Hepatocyte (in vitro differentiated cells): Measurements from ENCODE around the gene SRPK3. TPM values are rescaled to one million over a fixed set of nuclear protein-coding genes. Genes with fewer than 3 reads are reported as not detected.
"Not testable (repeated sequence)": the region's sequence is repeated elsewhere in the genome, so short reads cannot be mapped to it uniquely, and the experiment has no call there.

Experiments
- DNase-seq: peaks from one replicate; pipeline ENCODE4 v3.0.0-alpha.2; 2016; ENCODE audit warnings: low spot score
- H2AFZ ChIP-seq: fragments of 200-600 bp; sonication (generic); 2 replicates; pipeline ENCODE4 v1.6.0; 2016; ENCODE audit warnings: antibody characterized with exemption, mild to moderate bottlenecking
- H3K27ac ChIP-seq: fragments of 200-600 bp; sonication (generic); 2 replicates; pipeline ENCODE4 v1.5.1; 2016; ENCODE audit warnings: mild to moderate bottlenecking
- H3K27me3 ChIP-seq: fragments of 200-600 bp; sonication (generic); 2 replicates; pipeline ENCODE4 v1.6.1; 2016
- H3K36me3 ChIP-seq: fragments of 200-600 bp; sonication (generic); replicated peaks from 2 replicates; pipeline ENCODE4 v1.5.1; 2016; ENCODE audit warnings: low read depth; ENCODE audit not compliant: insufficient read depth
- H3K4me1 ChIP-seq: fragments of 200-600 bp; sonication (generic); 2 replicates; pipeline ENCODE4 v1.5.1; 2016; ENCODE audit warnings: mild to moderate bottlenecking, moderate library complexity; ENCODE audit not compliant: insufficient read depth
- H3K4me2 ChIP-seq: fragments of 200-600 bp; sonication (generic); 2 replicates; pipeline ENCODE4 v1.6.0; 2016
- H3K4me3 ChIP-seq: fragments of 200-600 bp; sonication (generic); 2 replicates; pipeline ENCODE4 v1.5.1; 2016; ENCODE audit warnings: mild to moderate bottlenecking
- H3K79me2 ChIP-seq: fragments of 200-600 bp; sonication (generic); 2 replicates; pipeline ENCODE4 v1.6.0; 2017; ENCODE audit warnings: mild to moderate bottlenecking
- H3K9me2 ChIP-seq: fragments of 200-600 bp; sonication (generic); replicated peaks from 2 replicates; pipeline ENCODE4 v1.6.0; 2017; ENCODE audit warnings: mild to moderate bottlenecking; ENCODE audit not compliant: insufficient read depth
- H3K9me3 ChIP-seq: fragments of 200-600 bp; sonication (generic); 2 replicates; pipeline ENCODE4 v1.5.1; 2016; ENCODE audit warnings: low read depth, mild to moderate bottlenecking
- H4K20me1 ChIP-seq: fragments of 200-600 bp; sonication (generic); 2 replicates; pipeline ENCODE4 v1.6.0; 2016; ENCODE audit warnings: mild to moderate bottlenecking; ENCODE audit not compliant: insufficient read depth, poor library complexity, severe bottlenecking
- CTCF ChIP-seq: fragments of 200-600 bp; sonication (generic); IDR thresholded peaks from 2 replicates; pipeline ENCODE4 v1.5.1; 2016; ENCODE audit warnings: antibody characterized with exemption, mild to moderate bottlenecking; ENCODE audit not compliant: poor library complexity
- EZH2 ChIP-seq: fragments of 200-600 bp; sonication (generic); IDR thresholded peaks from 2 replicates; pipeline ENCODE4 v1.6.1; 2016; ENCODE audit warnings: antibody characterized with exemption, mild to moderate bottlenecking, borderline replicate concordance
- EZH2phosphoT487 ChIP-seq: fragments of 200-600 bp; sonication (generic); IDR thresholded peaks from one replicate; pipeline ENCODE4 v1.6.1; 2018; ENCODE audit warnings: antibody characterized with exemption, mild to moderate bottlenecking, low read depth, moderate library complexity; ENCODE audit not compliant: unreplicated experiment, severe bottlenecking
- WGBS: methylation state at CpG from one replicate; pipeline ENCODE4 v1.1.6; 2016; ENCODE audit warnings: low lambda C conversion rate; ENCODE audit errors: missing lambda C conversion rate; 5-methylcytosine and 5-hydroxymethylcytosine counted together
- polyA plus RNA-seq: library from polyadenylated mRNA; unstranded; fragments of >200 nt; fragmentation: Nextera tagmentation; extraction: Ambion mirVana; gene quantifications from 2 replicates; pipeline ENCODE4 v1.2.1, GENCODE V29; 2016
- total RNA-seq: library from RNA; depleted of rRNA; stranded (reverse); fragments of >200 nt; gene quantifications from 2 replicates; pipeline ENCODE4 v1.2.3, GENCODE V29; 2014

The SRPK3 gene
- total and polyA plus RNA-seq, 2 experiments from 2014 or later, result 0.20 to 0.89 TPM

- H3K4me3 ChIP-seq, result no peak overlapping the region
- TF ChIP-seq EZH2phosphoT487, result no peak
- no peak for TF ChIP-seq CTCF
- no peak for TF ChIP-seq EZH2
- no peaks in the 10 kb centered on the region for H3K36me3 ChIP-seq
- no peaks in the 10 kb centered on the region for H3K79me2 ChIP-seq
- no peak overlapping the region for H3K27ac ChIP-seq
- no peaks in the 10 kb centered on the region for H3K4me1 ChIP-seq
- H3K27me3 ChIP-seq, result no peaks in the 10 kb centered on the region
- WGBS, result 87% methylated on average over 5 of the region's 5 CpGs
- no peak overlapping the region for H3K4me2 ChIP-seq
- H3K9me3 ChIP-seq, result no peaks in the 10 kb centered on the region
- H4K20me1 ChIP-seq, result no peaks in the 10 kb centered on the region
- no peak overlapping the region for H2AFZ ChIP-seq
- no peaks in the 10 kb centered on the region for H3K9me2 ChIP-seq
- DNase-seq, result no peak
These were observed 32.3 kb downstream of the SRPK3 start for GRCh38 chrX:153813161-153813560.

DNA sequence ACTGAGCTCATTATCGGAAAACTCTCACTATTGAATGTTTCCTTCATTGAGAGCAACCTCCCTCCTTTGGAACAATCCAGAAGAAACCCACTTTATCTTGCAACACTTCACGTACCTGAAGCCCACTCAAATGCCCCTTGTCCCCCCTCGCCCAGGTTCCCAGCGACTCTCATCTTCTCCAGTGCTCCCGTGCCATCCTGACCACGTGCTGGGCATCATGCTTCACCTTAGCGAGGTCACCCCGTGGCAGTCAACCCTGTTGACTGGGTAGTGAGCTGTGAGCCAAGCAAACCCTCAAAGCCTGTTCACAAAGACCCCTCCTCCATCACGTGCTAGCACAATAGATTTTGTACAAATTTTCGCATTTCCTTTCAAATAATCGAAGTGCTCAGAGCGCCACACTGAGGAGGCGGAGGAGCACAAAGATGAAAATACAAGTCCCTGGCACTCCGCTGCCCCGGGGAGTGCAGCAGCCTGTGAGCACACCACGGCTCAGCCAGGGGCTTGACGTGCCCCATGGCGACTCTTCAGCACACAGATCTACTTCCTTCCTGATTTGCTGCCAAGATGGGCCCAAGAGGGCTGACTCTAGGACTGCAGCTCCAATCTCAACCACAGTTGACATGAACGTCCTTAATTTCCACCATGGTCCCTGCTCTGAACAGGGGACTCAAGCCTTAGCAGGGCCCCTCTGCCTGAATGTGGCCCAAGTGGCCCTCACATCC, 33.9 kb downstream of the SRPK3 start:
- Histone ChIP-seq H3K4me1 (no peaks in the 10 kb centered on the region), H3K9me3 (no peaks in the 10 kb centered on the region), H3K27me3 (no peaks in the 10 kb centered on the region), H3K27ac (no peak overlapping the region), H3K9me2 (no peaks in the 10 kb centered on the region), H3K79me2 (no peaks in the 10 kb centered on the region), H3K4me2 (no peak overlapping the region), H3K36me3 (no peaks in the 10 kb centered on the region), H3K4me3 (no peak overlapping the region), H2AFZ (no peak overlapping the region), H4K20me1 (no peaks in the 10 kb centered on the region)
- 81% methylated on average over 19 of the region's 19 CpGs for WGBS
- no peak for DNase-seq
- no peak for TF ChIP-seq EZH2phosphoT487
- TF ChIP-seq EZH2, result no peak
- TF ChIP-seq CTCF, result no peak

GRCh38 chrX:153816831-153817690, 36.2 kb downstream of the SRPK3 start:
- H3K79me2 ChIP-seq, result no peaks in the 10 kb centered on the region

DNA sequence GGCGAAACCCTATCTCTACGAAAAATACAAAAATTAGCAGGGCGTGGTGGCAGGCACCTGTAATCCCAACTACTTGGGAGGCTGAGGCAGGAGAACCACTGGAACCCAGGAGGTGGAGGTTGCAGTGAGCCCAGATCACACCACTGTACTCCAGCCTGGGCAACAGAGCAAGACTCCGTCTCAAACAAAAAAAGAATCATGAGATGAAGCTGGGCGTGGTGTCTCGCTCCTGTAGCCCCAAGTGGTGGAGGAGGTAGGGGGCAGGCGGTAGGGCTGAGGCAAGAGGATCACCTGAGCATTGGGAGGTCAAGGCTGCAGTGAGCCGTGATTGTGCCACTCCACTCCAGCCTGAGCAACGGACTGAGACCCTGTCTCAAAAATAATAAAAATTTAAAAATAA, 37.2 kb downstream of the SRPK3 start:
- DNase-seq, H3K9me2 ChIP-seq, H3K27ac ChIP-seq, H3K4me3 ChIP-seq, H4K20me1 ChIP-seq, H3K9me3 ChIP-seq, H3K4me1 ChIP-seq, H3K79me2 ChIP-seq, H2AFZ ChIP-seq, H3K36me3 ChIP-seq, H3K27me3 ChIP-seq: not testable (repeated sequence)
- 87% methylated on average over 9 of the region's 9 CpGs for WGBS
- peak overlapping the region; percentile 86 for H3K4me2 ChIP-seq

More at GRCh38 chrX:153816831-153817690, 36.2 kb downstream of the SRPK3 start:
- DNase-seq, result no peak
- WGBS, result 88% methylated on average over 25 of the region's 25 CpGs
- no peaks in the 10 kb centered on the region for H3K27me3 ChIP-seq
- TF ChIP-seq CTCF (no peak), EZH2 (no peak), EZH2phosphoT487 (no peak)
- H3K36me3 ChIP-seq, result no peaks in the 10 kb centered on the region
- H2AFZ ChIP-seq, result no peak overlapping the region
- no peak overlapping the region for H3K4me3 ChIP-seq
- H3K9me3 ChIP-seq, result no peaks in the 10 kb centered on the region
- H3K9me2 ChIP-seq, result no peaks in the 10 kb centered on the region
- no peak overlapping the region for H3K4me2 ChIP-seq
- no peaks in the 10 kb centered on the region for H4K20me1 ChIP-seq
- no peaks in the 10 kb centered on the region for H3K4me1 ChIP-seq
- H3K27ac ChIP-seq, result no peak overlapping the region
